Skeletal muscle tissue (tissue), 4 donors: ENCODE results near the gene TRPV4. TPM values are rescaled to one million over a fixed set of nuclear protein-coding genes. Genes with fewer than 3 reads are reported as not detected.

Experiments used
- H3K27ac ChIP-seq: one replicate; pipeline ENCODE4 v1.7.0; 2013; ENCODE audit warnings: mild to moderate bottlenecking, low read depth, low read length, inconsistent platforms
- H3K27me3 ChIP-seq, 3 donors: one replicate each; pipeline ENCODE4 v1.7.0; 2013; ENCODE audit warnings: low read length in 3 of 3; ENCODE audit not compliant: control insufficient read depth in 3 of 3, insufficient read depth in 3 of 3
- H3K36me3 ChIP-seq, 3 donors: one replicate each; pipeline ENCODE4 v1.7.0; 2013; ENCODE audit warnings: low read length in 3 of 3; ENCODE audit not compliant: control insufficient read depth in 3 of 3, insufficient read depth in 3 of 3
- H3K4me1 ChIP-seq, 3 donors: one replicate each; pipeline ENCODE4 v1.7.0; 2013; ENCODE audit warnings: low read length in 3 of 3, mild to moderate bottlenecking in 3 of 3; ENCODE audit not compliant: control insufficient read depth in 3 of 3, insufficient read depth in 3 of 3
- H3K4me3 ChIP-seq, 3 donors: one replicate each; pipeline ENCODE4 v1.7.0; 2013; ENCODE audit warnings: low read length in 3 of 3
- H3K9ac ChIP-seq, 3 donors: one replicate each; pipeline ENCODE4 v1.7.0; 2013; ENCODE audit warnings: low read length in 3 of 3, mild to moderate bottlenecking in 3 of 3, moderate library complexity in 2 of 3, low read depth in 1 of 3
- H3K9me3 ChIP-seq, 3 donors: one replicate each; pipeline ENCODE4 v1.7.0; 2013; ENCODE audit warnings: low read length in 3 of 3; ENCODE audit not compliant: control insufficient read depth in 3 of 3
- total RNA-seq: library from RNA; depleted of rRNA; stranded (reverse); fragments of >200 nt; gene quantifications from one replicate; pipeline ENCODE4 v1.2.3, GENCODE V29; 2014
- donor health status: Osteomylitis.

TRPV4 gene
- total RNA-seq, 1 donor from 2014 or later = 0.52 TPM

- Histone ChIP-seq H3K9me3 (peaks cover 0 to 2% (median 0%) of the 10 kb centered on the region in 3 donors), H3K4me1 (peaks cover 0 to 4% (median 2%) of the 10 kb centered on the region in 3 donors), H3K27me3 (peaks cover 0 to 3% (median 0%) of the 10 kb centered on the region in 3 donors), H3K36me3 (peaks cover 0 to 2% (median 0%) of the 10 kb centered on the region in 3 donors), H3K9ac (no peak overlapping the region), H3K4me3 (no peak overlapping the region), H3K27ac (no peak overlapping the region)
Measured at GRCh38 chr12:109758426-109759420, 74.5 kb downstream of the TRPV4 start.

GRCh38 chr12:109757671-109758265 lies 75.4 kb downstream of the TRPV4 start:
- Histone ChIP-seq H3K9ac (no peak overlapping the region), H3K27me3 (peaks cover 0 to 3% (median 0%) of the 10 kb centered on the region in 3 donors), H3K9me3 (no peaks in the 10 kb centered on the region), H3K4me3 (no peak overlapping the region), H3K4me1 (peaks cover 0 to 4% (median 2%) of the 10 kb centered on the region in 3 donors), H3K27ac (no peak overlapping the region), H3K36me3 (no peaks in the 10 kb centered on the region)

GRCh38 chr12:109756457-109756856 lies 76.7 kb downstream of the TRPV4 start:
- Histone ChIP-seq H3K27me3 (peaks cover 0 to 3% (median 0%) of the 10 kb centered on the region in 3 donors), H3K27ac (no peak overlapping the region), H3K9me3 (no peaks in the 10 kb centered on the region), H3K4me1 (peaks cover 0 to 4% (median 2%) of the 10 kb centered on the region in 3 donors), H3K4me3 (no peak overlapping the region), H3K9ac (no peak overlapping the region), H3K36me3 (no peaks in the 10 kb centered on the region)

GRCh38 chr12:109753959-109754358 lies 79.2 kb downstream of the TRPV4 start:
- no peaks in the 10 kb centered on the region for H3K4me1 ChIP-seq
- no peaks in the 10 kb centered on the region for H3K9me3 ChIP-seq
- H3K27ac ChIP-seq = no peak overlapping the region
- no peaks in the 10 kb centered on the region for H3K36me3 ChIP-seq
- no peak overlapping the region for H3K9ac ChIP-seq
- no peak overlapping the region for H3K4me3 ChIP-seq
- peaks cover 0 to 3% (median 0%) of the 10 kb centered on the region in 3 donors for H3K27me3 ChIP-seq

- no peak overlapping the region for H3K9ac ChIP-seq
Measured at GRCh38 chr12:109753054-109753401, 80.2 kb downstream of the TRPV4 start.

GRCh38 chr12:109752117-109753053 lies 80.8 kb downstream of the TRPV4 start:
- Histone ChIP-seq H3K27ac (no peak overlapping the region), H3K4me1 (no peaks in the 10 kb centered on the region), H3K9me3 (no peaks in the 10 kb centered on the region), H3K27me3 (no peaks in the 10 kb centered on the region), H3K36me3 (no peaks in the 10 kb centered on the region), H3K4me3 (no peak overlapping the region), H3K9ac (no peak overlapping the region)

More at GRCh38 chr12:109753054-109753401, 80.2 kb downstream of the TRPV4 start:
- Histone ChIP-seq H3K4me3 (no peak overlapping the region), H3K4me1 (no peaks in the 10 kb centered on the region), H3K27ac (no peak overlapping the region), H3K27me3 (peaks cover 0 to under 1% (median 0%) of the 10 kb centered on the region in 3 donors), H3K9me3 (no peaks in the 10 kb centered on the region), H3K36me3 (no peaks in the 10 kb centered on the region)

- Histone ChIP-seq H3K4me3 (no peak overlapping the region), H3K9ac (no peak overlapping the region), H3K36me3 (no peaks in the 10 kb centered on the region), H3K27me3 (no peaks in the 10 kb centered on the region), H3K9me3 (no peaks in the 10 kb centered on the region), H3K4me1 (no peaks in the 10 kb centered on the region), H3K27ac (no peak overlapping the region)
Measured at GRCh38 chr12:109744986-109745942, 87.9 kb downstream of the TRPV4 start.

GRCh38 chr12:109744026-109744425 lies 89.2 kb downstream of the TRPV4 start:
- no peaks in the 10 kb centered on the region for H3K9me3 ChIP-seq
- H3K4me1 ChIP-seq = no peaks in the 10 kb centered on the region
- H3K36me3 ChIP-seq = no peaks in the 10 kb centered on the region
- H3K9ac ChIP-seq = no peak overlapping the region
- no peak overlapping the region for H3K27ac ChIP-seq
- no peaks in the 10 kb centered on the region for H3K27me3 ChIP-seq
- no peak overlapping the region for H3K4me3 ChIP-seq
